Psoas muscle (tissue), 8 donors: ENCODE measurements around the gene ARHGAP8. TPM values are rescaled to one million over a fixed set of nuclear protein-coding genes. Genes with fewer than 3 reads are reported as not detected.

ENCODE experiments used
- ATAC-seq, 4 donors: fragments of 200-7000 bp; cut with Tn5 transposase; one replicate each; pipeline ENCODE4 v1.9.1; 2020; ENCODE audit warnings: moderate library complexity in 3 of 4, mild to moderate bottlenecking in 2 of 4
- DNase-seq, 2 donors: peaks; one replicate each; pipeline ENCODE4 v3.0.0-alpha.2; 2020
- H3K27ac ChIP-seq: fragments of 200-600 bp; one replicate; pipeline ENCODE4 v1.8.0; 2022
- H3K27me3 ChIP-seq, 3 donors: fragments of 200-600 bp in 1 of 3; one replicate each; pipeline versions ENCODE4 v1.6.1 to v1.8.0; 2013 to 2022; ENCODE audit warnings: low read length in 2 of 3, mild to moderate bottlenecking in 2 of 3, moderate library complexity in 1 of 3; ENCODE audit not compliant: insufficient read depth in 3 of 3
- H3K36me3 ChIP-seq, 2 donors: fragments of 200-600 bp in 1 of 2; one replicate each; pipeline versions ENCODE4 v1.6.1 to v1.8.0; 2013 to 2022; ENCODE audit warnings: low read depth in 1 of 2, mild to moderate bottlenecking in 1 of 2, moderate library complexity in 1 of 2; ENCODE audit not compliant: insufficient read depth in 1 of 2
- H3K4me1 ChIP-seq: fragments of 200-600 bp; one replicate; pipeline ENCODE4 v1.8.0; 2022
- H3K4me3 ChIP-seq: fragments of 200-600 bp; one replicate; pipeline ENCODE4 v1.8.0; 2022; ENCODE audit warnings: mild to moderate bottlenecking
- H3K9me3 ChIP-seq: fragments of 200-600 bp; one replicate; pipeline ENCODE4 v1.8.0; 2022
- CTCF ChIP-seq: fragments of 200-600 bp; IDR thresholded peaks from one replicate; pipeline ENCODE4 v1.8.0; 2022; ENCODE audit warnings: antibody characterized with exemption
- WGBS, 3 donors: extraction: QIAGEN DNeasy Blood & Tissue Kit; methylation state at CpG; one replicate each; pipeline versions ENCODE4 v1.1.6 to v1.1.7; 2013; 5-methylcytosine and 5-hydroxymethylcytosine counted together
- intact Hi-C, 2 donors: fragments of 100-400 bp; cut with DNase I; formaldehyde crosslinking; loops; one replicate each; pipeline versions ENCODE4 v1.11.0 to v1.14.2; 2022
- polyA plus RNA-seq, 3 donors: library from polyadenylated mRNA; stranded (reverse); fragments of 200-250 nt; gene quantifications; one replicate each; pipeline ENCODE4 v1.2.3, GENCODE V29; 2013
- total RNA-seq, 4 donors: library from RNA; stranded (reverse); fragmentation: NEBNext Ultra II Directional in 2 of 4; extraction: Animal tissue kit (Norgen Biotek cat#: 25700) in 2 of 4; gene quantifications; one replicate each; pipeline versions ENCODE4 v1.2.1 to v1.2.4, GENCODE V29; 2021 to 2023
- donor health status: healthy with polysubstance abuse.
- donor health status: DM: no; HTN: no; CAD: no; lungs with moderate emphysema.
- donor health status: Bipolar disorder and iron deficiency.
- donor health status: healthy.
- donor health status: DM: yes; HTN: yes; CAD: no.
- donor health status: DM: no; HTN: no; CAD: no.
- donor health status: DM: no; HTN: no; CAD: no.
- donor health status: DM: yes; HTN: yes; CAD: no.

The ARHGAP8 gene
- total and polyA plus RNA-seq, 7 donors, result 0.14 TPM; not detected in 6

GRCh38 chr22:44722611-44723010 lies 29.8 kb upstream of the ARHGAP8 start:
- intact Hi-C loops, result no loop called here
- 90 to 96% (median 93%) methylated on average over 2 of the region's 2 CpGs for WGBS, 3 donors
- H3K27ac ChIP-seq, result no peak overlapping the region

GRCh38 chr22:44723801-44724200 lies 28.6 kb upstream of the ARHGAP8 start:
- no peak for ATAC-seq
- intact Hi-C loops, result no loop called here
- Histone ChIP-seq H3K36me3 (no peaks in the 10 kb centered on the region), H3K4me3 (no peak overlapping the region), H3K9me3 (no peaks in the 10 kb centered on the region), H3K4me1 (no peaks in the 10 kb centered on the region), H3K27me3 (peaks cover 0 to 8% (median 0%) of the 10 kb centered on the region in 3 donors), H3K27ac (no peak overlapping the region)
- WGBS, 3 donors, result 92 to 98% (median 92%) methylated on average over 2 of the region's 2 CpGs
- no peak for DNase-seq
- no peak for TF ChIP-seq CTCF

More at GRCh38 chr22:44722611-44723010, 29.8 kb upstream of the ARHGAP8 start:
- no peaks in the 10 kb centered on the region for H3K36me3 ChIP-seq
- ATAC-seq, result no peak
- no peak for DNase-seq
- no peak for TF ChIP-seq CTCF
- no peaks in the 10 kb centered on the region for H3K27me3 ChIP-seq
- no peaks in the 10 kb centered on the region for H3K4me1 ChIP-seq
- H3K9me3 ChIP-seq, result no peaks in the 10 kb centered on the region
- H3K4me3 ChIP-seq, result no peak overlapping the region

- Histone ChIP-seq H3K36me3 (no peaks in the 10 kb centered on the region), H3K9me3 (no peaks in the 10 kb centered on the region), H3K4me3 (no peak overlapping the region), H3K27ac (no peak overlapping the region), H3K27me3 (peaks cover 0 to 12% (median 1%) of the 10 kb centered on the region in 3 donors), H3K4me1 (peaks cover 6% of the 10 kb centered on the region)
- 94 to 97% (median 95%) methylated on average over 6 of the region's 6 CpGs for WGBS, 3 donors
- intact Hi-C loops, result no loop called here
- no peak for ATAC-seq
- no peak for DNase-seq
- no peak for TF ChIP-seq CTCF
Observed at GRCh38 chr22:44724416-44724815, 28.0 kb upstream of the ARHGAP8 start.

GRCh38 chr22:44724859-44725258 lies 27.5 kb upstream of the ARHGAP8 start:
- Histone ChIP-seq H3K36me3 (no peaks in the 10 kb centered on the region), H3K4me1 (peaks cover 6% of the 10 kb centered on the region), H3K27me3 (peaks cover 0 to 15% (median 1%) of the 10 kb centered on the region in 3 donors), H3K4me3 (no peak overlapping the region), H3K27ac (no peak overlapping the region), H3K9me3 (no peaks in the 10 kb centered on the region)
- no peak for ATAC-seq
- intact Hi-C loops, result no loop called here
- DNase-seq, result no peak
- TF ChIP-seq CTCF, result no peak
- WGBS, 3 donors, result 89 to 94% (median 93%) methylated on average over 8 of the region's 8 CpGs

GRCh38 chr22:44726439-44726838 lies 25.9 kb upstream of the ARHGAP8 start:
- peaks cover 6% of the 10 kb centered on the region for H3K4me1 ChIP-seq
- H3K36me3 ChIP-seq, result no peaks in the 10 kb centered on the region
- intact Hi-C loops, result no loop called here
- peak in 1 of 2 donors; percentile 31 for DNase-seq
- H3K4me3 ChIP-seq, result no peak overlapping the region
- 95 to 96% (median 96%) methylated on average over 11 of the region's 11 CpGs for WGBS, 3 donors
- TF ChIP-seq CTCF, result no peak
- no peaks in the 10 kb centered on the region for H3K9me3 ChIP-seq
- no peak overlapping the region for H3K27ac ChIP-seq
- no peak for ATAC-seq
- H3K27me3 ChIP-seq, result peaks cover 0 to 23% (median 1%) of the 10 kb centered on the region in 3 donors
